ENCODE data around the gene TMEM221. TPM values are rescaled to one million over a fixed set of nuclear protein-coding genes. Genes with fewer than 3 reads are reported as not detected.

The TMEM221 gene
- total and polyA plus RNA-seq, 2 donors (not counting 3 experiments of a cell fraction or from before 2014, with no cell fraction given), result 0.08 TPM; not detected in 1

DNA sequence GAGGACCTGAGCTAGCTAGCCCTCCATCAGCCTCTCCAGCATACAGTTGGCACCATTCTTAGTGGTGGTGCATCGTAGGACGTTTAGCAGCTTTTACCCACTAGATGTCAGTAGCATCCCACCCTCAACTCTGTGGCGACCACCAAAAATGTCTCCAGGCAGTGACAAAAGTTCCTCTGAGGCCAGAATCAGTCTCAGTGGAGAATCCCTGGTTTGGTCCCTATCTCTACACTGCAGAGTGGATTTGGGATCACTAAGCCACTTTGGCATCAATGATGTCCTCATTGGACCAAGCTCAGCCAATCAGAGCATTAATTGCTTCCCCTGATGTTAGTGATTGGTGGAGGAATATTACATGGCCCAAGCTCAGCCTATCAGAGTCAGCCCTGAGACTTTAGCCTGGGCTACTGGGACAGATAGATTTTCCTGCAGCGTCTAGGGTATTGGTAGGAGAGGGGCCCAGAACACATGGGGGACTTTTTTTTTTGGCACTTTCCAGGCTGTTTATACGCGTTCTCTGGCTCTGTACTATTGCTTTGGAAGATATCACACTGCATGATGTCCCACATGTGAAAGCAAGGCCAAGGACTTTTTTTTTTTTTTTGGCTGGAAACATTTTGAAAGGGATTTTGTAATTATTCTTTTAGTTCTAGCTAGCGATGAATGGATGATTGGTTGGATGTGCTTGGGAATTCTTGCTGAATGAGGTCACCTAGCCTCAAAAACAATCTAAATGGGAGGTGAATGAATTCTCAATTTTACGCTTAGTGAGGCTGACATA, 7.0 kb downstream of the TMEM221 start:
- H4K20me1 ChIP-seq (replicated peaks; ENCODE audit: control insufficient read depth, extremely low read depth, insufficient read depth, low read length), result no peaks in the 10 kb centered on the region
- dilution Hi-C loops (cut with MboI; ENCODE audit: extremely low pct_ligation_motif_present, low sequenced_read_pairs) (no loop called here), intact Hi-C loops (cut with micrococcal nuclease) (loop anchor here (1.0 kb wide), 1 partner anchor 414 kb away; no protein-coding TSS in a partner anchor)
- FAIRE-seq, result peak; percentile 60
- no peak overlapping the region for H3K9ac ChIP-seq (replicated peaks; ENCODE audit: extremely low read depth, insufficient read depth, low read length)
- peaks cover 2 to 3% of the 10 kb centered on the region in 2 experiments for H3K27me3 ChIP-seq (ENCODE audit: control insufficient read depth in 2 of 2, insufficient read depth in 2 of 2, low read length in 2 of 2)
- no TSS peak for BruUV-seq (replicated peaks)
- no peak overlapping the region for H3K4me2 ChIP-seq (ENCODE audit: insufficient read depth, low read length)
- no peak overlapping the region for H2AFZ ChIP-seq (ENCODE audit: low read depth, low read length)
- POLR2A ChIA-PET, result no interaction called here
- peak; percentile 28 for DNase-seq (ENCODE audit: low read depth, low spot score)
- TF ChIP-seq, protein P1, sequence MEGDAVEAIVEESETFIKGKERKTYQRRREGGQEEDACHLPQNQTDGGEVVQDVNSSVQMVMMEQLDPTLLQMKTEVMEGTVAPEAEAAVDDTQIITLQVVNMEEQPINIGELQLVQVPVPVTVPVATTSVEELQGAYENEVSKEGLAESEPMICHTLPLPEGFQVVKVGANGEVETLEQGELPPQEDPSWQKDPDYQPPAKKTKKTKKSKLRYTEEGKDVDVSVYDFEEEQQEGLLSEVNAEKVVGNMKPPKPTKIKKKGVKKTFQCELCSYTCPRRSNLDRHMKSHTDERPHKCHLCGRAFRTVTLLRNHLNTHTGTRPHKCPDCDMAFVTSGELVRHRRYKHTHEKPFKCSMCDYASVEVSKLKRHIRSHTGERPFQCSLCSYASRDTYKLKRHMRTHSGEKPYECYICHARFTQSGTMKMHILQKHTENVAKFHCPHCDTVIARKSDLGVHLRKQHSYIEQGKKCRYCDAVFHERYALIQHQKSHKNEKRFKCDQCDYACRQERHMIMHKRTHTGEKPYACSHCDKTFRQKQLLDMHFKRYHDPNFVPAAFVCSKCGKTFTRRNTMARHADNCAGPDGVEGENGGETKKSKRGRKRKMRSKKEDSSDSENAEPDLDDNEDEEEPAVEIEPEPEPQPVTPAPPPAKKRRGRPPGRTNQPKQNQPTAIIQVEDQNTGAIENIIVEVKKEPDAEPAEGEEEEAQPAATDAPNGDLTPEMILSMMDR (IDR thresholded peaks at IDR 0.05; ENCODE audit: extremely low read depth in 1 of 2, insufficient read depth in 1 of 2, low read depth in 1 of 2, low read length in 2 of 2), result peak; percentile 37 to 57
- no peak for TF ChIP-seq EZH2 (IDR thresholded peaks at IDR 0.05; ENCODE audit: borderline replicate concordance, low read depth, low read length, severe bottlenecking)
- no peaks in the 10 kb centered on the region for H3K79me2 ChIP-seq (ENCODE audit: control insufficient read depth, insufficient read depth, low read length)
- no peak overlapping the region for H3K27ac ChIP-seq (ENCODE audit: insufficient read depth, low read depth, low read length)
- H3K4me3 ChIP-seq (replicated peaks in 1 of 3; ENCODE audit: insufficient read depth in 1 of 3, low read depth in 1 of 3, low read length in 3 of 3), result no peak overlapping the region
- H3K4me1 ChIP-seq (ENCODE audit: control insufficient read depth, extremely low read depth, insufficient read depth, low read length), result no peaks in the 10 kb centered on the region
- CTCF ChIA-PET, result interaction anchor here (0.6 to 2.9 kb wide), 20 partner anchors 9 to 414 kb away, joined by 3 to 23 read pairs (median 4); partner anchors contain the start of gene MVB12A
- no peaks in the 10 kb centered on the region for H3K9me1 ChIP-seq (replicated peaks; ENCODE audit: control insufficient read depth, extremely low read depth, insufficient read depth, low read length)
- H3K36me3 ChIP-seq (ENCODE audit: control insufficient read depth in 2 of 2, extremely low read depth in 1 of 2, insufficient read depth in 2 of 2, low read length in 2 of 2), result no peaks in the 10 kb centered on the region
- H3K9me3 ChIP-seq (replicated peaks; ENCODE audit: control insufficient read depth, insufficient read depth, low read length), result no peaks in the 10 kb centered on the region

DNA sequence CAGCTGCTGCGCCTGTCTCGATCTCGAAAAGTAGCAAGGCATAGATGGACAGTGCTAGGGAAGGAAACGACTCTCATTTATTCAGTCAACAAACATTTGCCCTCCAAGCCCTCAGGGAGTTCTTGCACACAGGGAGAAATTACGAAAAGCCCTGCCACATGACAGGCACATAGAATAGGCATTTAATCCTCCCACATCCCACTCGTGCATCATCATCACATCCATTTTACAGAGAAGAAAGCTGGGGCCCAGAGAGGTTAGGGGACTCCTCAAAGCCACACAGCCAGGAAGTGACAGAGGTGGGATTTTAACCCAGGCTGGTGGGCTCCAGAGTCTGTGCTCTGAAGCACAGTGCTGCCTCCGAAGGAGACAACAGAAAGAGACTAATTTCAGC, 11.6 kb downstream of the TMEM221 start:
- intact Hi-C loops (cut with micrococcal nuclease), result no loop called here
- FAIRE-seq (no peak), DNase-seq (ENCODE audit: low read depth, low spot score) (no peak)
- H4K20me1 ChIP-seq (replicated peaks; ENCODE audit: control insufficient read depth, extremely low read depth, insufficient read depth, low read length), result no peaks in the 10 kb centered on the region
- no peak overlapping the region for H3K4me3 ChIP-seq (replicated peaks in 1 of 3; ENCODE audit: insufficient read depth in 1 of 3, low read depth in 1 of 3, low read length in 3 of 3)
- H3K79me2 ChIP-seq (ENCODE audit: control insufficient read depth, insufficient read depth, low read length), result no peaks in the 10 kb centered on the region
- H3K27me3 ChIP-seq (ENCODE audit: control insufficient read depth in 2 of 2, insufficient read depth in 2 of 2, low read length in 2 of 2), result no peaks in the 10 kb centered on the region
- no peak overlapping the region for H3K4me2 ChIP-seq (ENCODE audit: insufficient read depth, low read length)
- no peaks in the 10 kb centered on the region for H3K36me3 ChIP-seq (ENCODE audit: control insufficient read depth in 2 of 2, extremely low read depth in 1 of 2, insufficient read depth in 2 of 2, low read length in 2 of 2)
- POLR2A ChIA-PET, result no interaction called here
- H2AFZ ChIP-seq (ENCODE audit: low read depth, low read length), result no peak overlapping the region
- no peaks in the 10 kb centered on the region for H3K4me1 ChIP-seq (ENCODE audit: control insufficient read depth, extremely low read depth, insufficient read depth, low read length)
- TF ChIP-seq JUN (IDR thresholded peaks at IDR 0.05; ENCODE audit: borderline replicate concordance, insufficient read depth, insufficient read length, low read depth), result no peak
- TF ChIP-seq, protein P2, sequence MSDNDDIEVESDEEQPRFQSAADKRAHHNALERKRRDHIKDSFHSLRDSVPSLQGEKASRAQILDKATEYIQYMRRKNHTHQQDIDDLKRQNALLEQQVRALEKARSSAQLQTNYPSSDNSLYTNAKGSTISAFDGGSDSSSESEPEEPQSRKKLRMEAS (IDR thresholded peaks at IDR 0.05; ENCODE audit: insufficient read depth, insufficient read length), result no peak
- TF ChIP-seq MYC (IDR thresholded peaks at IDR 0.05; ENCODE audit: low read depth, low read length), result no peak
- TF ChIP-seq POLR2A (IDR thresholded peaks at IDR 0.05; ENCODE audit: low read depth, low read length), result no peak
- TF ChIP-seq, protein P1 (IDR thresholded peaks at IDR 0.05; ENCODE audit: extremely low read depth in 1 of 2, insufficient read depth in 1 of 2, low read depth in 1 of 2, low read length in 2 of 2), result no peak
- no peak for TF ChIP-seq FOS (IDR thresholded peaks at IDR 0.05; ENCODE audit: borderline replicate concordance, insufficient read depth, low read length)
- TF ChIP-seq EZH2 (IDR thresholded peaks at IDR 0.05; ENCODE audit: borderline replicate concordance, low read depth, low read length, severe bottlenecking), result no peak
- TF ChIP-seq POLR2AphosphoS5 (IDR thresholded peaks at IDR 0.05; ENCODE audit: insufficient read depth, low read depth, low read length), result no peak
- no peak for TF ChIP-seq GATA2 (IDR thresholded peaks at IDR 0.05; ENCODE audit: insufficient read depth, insufficient read length, low read depth, low read length)
- CTCF ChIA-PET, result interaction anchor here (0.7 to 1.2 kb wide), 4 partner anchors 11 to 109 kb away, joined by 3 to 8 read pairs (median 3); partner anchors contain the start of gene TMEM221
- H3K9me1 ChIP-seq (replicated peaks; ENCODE audit: control insufficient read depth, extremely low read depth, insufficient read depth, low read length), result no peaks in the 10 kb centered on the region
- dilution Hi-C loops (cut with MboI; ENCODE audit: extremely low pct_ligation_motif_present, low sequenced_read_pairs), result no loop called here
- no peak overlapping the region for H3K27ac ChIP-seq (ENCODE audit: insufficient read depth, low read depth, low read length)
- H3K9ac ChIP-seq (replicated peaks; ENCODE audit: extremely low read depth, insufficient read depth, low read length), result no peak overlapping the region
- BruUV-seq (replicated peaks), result no TSS peak
- H3K9me3 ChIP-seq (replicated peaks; ENCODE audit: control insufficient read depth, insufficient read depth, low read length), result no peaks in the 10 kb centered on the region

All from endothelial cell of umbilical vein (primary cell).